Lung microvascular endothelial cell (primary cell): Measurements from ENCODE around the gene THEMIS2. TPM values are rescaled to one million over a fixed set of nuclear protein-coding genes. Genes with fewer than 3 reads are reported as not detected.

ENCODE experiments used
- DNase-seq, 2 donors: peaks; one replicate each; pipeline versions ENCODE4 v3.0.0 to v3.0.0-alpha.2; 2010; ENCODE audit warnings: low read depth in 2 of 2
- total RNA-seq: library from RNA; depleted of rRNA; stranded (reverse); fragments of >200 nt; gene quantifications from 2 replicates; pipeline ENCODE4 v1.2.1, GENCODE V29; 2014

THEMIS2 gene
- total RNA-seq, 1 donor from 2014 or later: 35.9 TPM

- DNase-seq: no peak
Measured at GRCh38 chr1:27885114-27885528, 12.8 kb downstream of the THEMIS2 start.

GRCh38 chr1:27885621-27886352, 13.4 kb downstream of the THEMIS2 start:
- DNase-seq: no peak

GRCh38 chr1:27886353-27886679, 14.0 kb downstream of the THEMIS2 start:
- DNase-seq: no peak

GRCh38 chr1:27886744-27887143, 14.4 kb downstream of the THEMIS2 start:
- DNase-seq: no peak

GRCh38 chr1:27887215-27888021, 15.1 kb downstream of the THEMIS2 start:
- DNase-seq: no peak

GRCh38 chr1:27889506-27889905, 17.2 kb downstream of the THEMIS2 start:
- DNase-seq: no peak

- peak in 1 of 2 donors; percentile 39 for DNase-seq
Measured at GRCh38 chr1:27891196-27891889, 19.0 kb downstream of the THEMIS2 start.

- no peak for DNase-seq
Measured at GRCh38 chr1:27894521-27894920, 22.2 kb downstream of the THEMIS2 start.

- no peak for DNase-seq
Measured at GRCh38 chr1:27906759-27907158, 34.4 kb downstream of the THEMIS2 start.

- no peak for DNase-seq
Measured at GRCh38 chr1:27912429-27912828, 40.1 kb downstream of the THEMIS2 start.

GRCh38 chr1:27915082-27915575, 42.8 kb downstream of the THEMIS2 start:
- no peak for DNase-seq

GRCh38 chr1:27922272-27922671, 49.9 kb downstream of the THEMIS2 start:
- no peak for DNase-seq

- DNase-seq: no peak
Measured at GRCh38 chr1:27928216-27928954, 56.0 kb downstream of the THEMIS2 start.

- no peak for DNase-seq
Measured at GRCh38 chr1:27931184-27931583, 58.8 kb downstream of the THEMIS2 start.

GRCh38 chr1:27931759-27932158, 59.4 kb downstream of the THEMIS2 start:
- no peak for DNase-seq

GRCh38 chr1:27934818-27935549, 62.6 kb downstream of the THEMIS2 start, which contains the start of gene SMPDL3B:
SMPDL3B (plus strand) TSS chr1:27935000; CDS start chr1:27935184, 184 bp downstream.
- no peak for DNase-seq

- no peak for DNase-seq
Measured at GRCh38 chr1:27935721-27936120, 63.4 kb downstream of the THEMIS2 start.
